Hepatocyte (in vitro differentiated cells): ENCODE results near the gene FAM124A.

Source experiments
- CTCF ChIP-seq: fragments of 200-600 bp; sonication (generic); IDR thresholded peaks from 2 replicates; pipeline ENCODE4 v1.5.1; 2016; ENCODE audit warnings: antibody characterized with exemption, mild to moderate bottlenecking; ENCODE audit not compliant: poor library complexity
- EZH2 ChIP-seq: fragments of 200-600 bp; sonication (generic); IDR thresholded peaks from 2 replicates; pipeline ENCODE4 v1.6.1; 2016; ENCODE audit warnings: antibody characterized with exemption, mild to moderate bottlenecking, borderline replicate concordance

DNA sequence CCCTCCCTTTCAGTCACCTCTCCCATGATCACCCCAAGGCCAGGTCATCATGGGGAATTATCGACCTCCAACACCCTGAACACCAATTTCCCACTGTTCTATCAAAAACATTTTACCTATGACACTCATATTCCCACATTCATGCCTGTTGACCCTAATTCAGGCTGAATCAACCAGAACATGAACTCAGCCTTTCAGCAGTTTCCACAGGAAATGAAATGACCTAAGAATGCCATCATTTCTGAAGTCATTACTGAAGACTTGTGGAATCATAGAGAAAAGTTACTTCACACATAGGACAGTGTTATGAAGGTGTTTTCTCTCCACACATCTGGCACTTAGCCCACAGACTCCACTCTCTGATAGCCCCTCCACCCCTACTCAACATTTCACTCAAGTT lies 29.9 kb upstream of the FAM124A start:
- TF ChIP-seq CTCF (no peak), EZH2 (no peak)
